Testis (tissue), 3 donors: Measurements from ENCODE around the gene KIRREL1. TPM values are rescaled to one million over a fixed set of nuclear protein-coding genes. Genes with fewer than 3 reads are reported as not detected.
A peak's percentile ranks its signal among the peaks of the same experiment; 100 is the strongest.

Source experiments
- DNase-seq: peaks from one replicate; pipeline ENCODE4 v3.0.0-alpha.2; 2019
- H3K27ac ChIP-seq, 2 donors: fragments of 200-600 bp; sonication (generic); one replicate each; pipeline ENCODE4 v1.5.1; 2019
- H3K27me3 ChIP-seq: fragments of 200-600 bp; sonication (generic); one replicate; pipeline ENCODE4 v1.5.1; 2019
- H3K36me3 ChIP-seq: fragments of 200-600 bp; sonication (generic); one replicate; pipeline ENCODE4 v1.5.1; 2017; ENCODE audit warnings: low read depth; ENCODE audit errors: missing control alignments
- H3K4me1 ChIP-seq: fragments of 200-600 bp; sonication (generic); one replicate; pipeline ENCODE4 v1.5.1; 2019
- H3K4me3 ChIP-seq, 2 donors: fragments of 200-600 bp; sonication (generic); one replicate each; pipeline ENCODE4 v1.5.1; 2017 to 2019
- H3K9me3 ChIP-seq: fragments of 200-600 bp; sonication (generic); one replicate; pipeline ENCODE4 v1.5.1; 2017
- POLR2A ChIP-seq: fragments of 450-650 bp; IDR thresholded peaks from one replicate; pipeline ENCODE4 v1.6.1; 2017; ENCODE audit warnings: antibody characterized with exemption, mild to moderate bottlenecking, moderate library complexity
- WGBS, 2 donors: methylation state at CpG; one replicate each; pipeline ENCODE4 v1.1.5; 2018; 5-methylcytosine and 5-hydroxymethylcytosine counted together
- intact Hi-C: fragments of 100-400 bp; cut with DNase I; formaldehyde crosslinking; loops from one replicate; pipeline ENCODE4 v1.15.1; 2023; ENCODE audit warnings: low total_unique reads
- polyA plus RNA-seq: library from polyadenylated mRNA; stranded (reverse); fragments of 350-450 nt; fragmentation: Illumina TruSeq; extraction: RNeasy Lipid Tissue Mini Kit (QIAGEN cat#74804); gene quantifications from one replicate; pipeline ENCODE4 v1.2.3, GENCODE V29; 2014; ENCODE audit warnings: low read depth, low replicate concordance; ENCODE audit not compliant: insufficient read depth
- total RNA-seq, 2 donors: library from RNA; depleted of rRNA; stranded (reverse); fragments of >200 nt; gene quantifications; one replicate each; pipeline ENCODE4 v1.2.3, GENCODE V29; 2016
- TF ChIP-seq, protein P1 (sequence below), 3 experiments: fragments of 450-650 bp in 2 of 3; fragments of 200-600 bp in 1 of 3; sonication (generic) in 1 of 3; IDR thresholded peaks; one replicate each; pipeline ENCODE4 v1.5.1; 2016 to 2019; ENCODE audit warnings: antibody characterized with exemption in 3 of 3, mild to moderate bottlenecking in 2 of 3, moderate library complexity in 1 of 3

The KIRREL1 gene
- total and polyA plus RNA-seq, 3 donors from 2014 or later = 15.5 to 31.9 (median 19.9) TPM

- Histone ChIP-seq H3K4me1 (no peaks in the 10 kb centered on the region), H3K4me3 (no peak overlapping the region), H3K9me3 (no peaks in the 10 kb centered on the region), H3K27me3 (no peaks in the 10 kb centered on the region), H3K36me3 (no peaks in the 10 kb centered on the region), H3K27ac (no peak overlapping the region)
- intact Hi-C loops = no loop called here
- TF ChIP-seq POLR2A = no peak
- TF ChIP-seq, protein P1, sequence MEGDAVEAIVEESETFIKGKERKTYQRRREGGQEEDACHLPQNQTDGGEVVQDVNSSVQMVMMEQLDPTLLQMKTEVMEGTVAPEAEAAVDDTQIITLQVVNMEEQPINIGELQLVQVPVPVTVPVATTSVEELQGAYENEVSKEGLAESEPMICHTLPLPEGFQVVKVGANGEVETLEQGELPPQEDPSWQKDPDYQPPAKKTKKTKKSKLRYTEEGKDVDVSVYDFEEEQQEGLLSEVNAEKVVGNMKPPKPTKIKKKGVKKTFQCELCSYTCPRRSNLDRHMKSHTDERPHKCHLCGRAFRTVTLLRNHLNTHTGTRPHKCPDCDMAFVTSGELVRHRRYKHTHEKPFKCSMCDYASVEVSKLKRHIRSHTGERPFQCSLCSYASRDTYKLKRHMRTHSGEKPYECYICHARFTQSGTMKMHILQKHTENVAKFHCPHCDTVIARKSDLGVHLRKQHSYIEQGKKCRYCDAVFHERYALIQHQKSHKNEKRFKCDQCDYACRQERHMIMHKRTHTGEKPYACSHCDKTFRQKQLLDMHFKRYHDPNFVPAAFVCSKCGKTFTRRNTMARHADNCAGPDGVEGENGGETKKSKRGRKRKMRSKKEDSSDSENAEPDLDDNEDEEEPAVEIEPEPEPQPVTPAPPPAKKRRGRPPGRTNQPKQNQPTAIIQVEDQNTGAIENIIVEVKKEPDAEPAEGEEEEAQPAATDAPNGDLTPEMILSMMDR (IDR thresholded peaks at IDR 0.05) = no peak
- 94 to 100% methylated on average over 1 of the region's 1 CpG for WGBS, 2 donors
- no peak for DNase-seq
Observed at GRCh38 chr1:157985473-157985872, 8.0 kb upstream of the KIRREL1 start.

GRCh38 chr1:157988002-157988401, 5.4 kb upstream of the KIRREL1 start:
- no peaks in the 10 kb centered on the region for H3K36me3 ChIP-seq
- H3K27ac ChIP-seq = no peak overlapping the region
- H3K27me3 ChIP-seq = no peaks in the 10 kb centered on the region
- WGBS, 2 donors = 92 to 96% methylated on average over 3 of the region's 3 CpGs
- no peak for TF ChIP-seq POLR2A
- TF ChIP-seq, protein P1 (IDR thresholded peaks at IDR 0.05) = no peak
- H3K4me3 ChIP-seq = no peak overlapping the region
- no peak for DNase-seq
- intact Hi-C loops = no loop called here
- H3K4me1 ChIP-seq = peaks cover 10% of the 10 kb centered on the region
- no peaks in the 10 kb centered on the region for H3K9me3 ChIP-seq

DNA sequence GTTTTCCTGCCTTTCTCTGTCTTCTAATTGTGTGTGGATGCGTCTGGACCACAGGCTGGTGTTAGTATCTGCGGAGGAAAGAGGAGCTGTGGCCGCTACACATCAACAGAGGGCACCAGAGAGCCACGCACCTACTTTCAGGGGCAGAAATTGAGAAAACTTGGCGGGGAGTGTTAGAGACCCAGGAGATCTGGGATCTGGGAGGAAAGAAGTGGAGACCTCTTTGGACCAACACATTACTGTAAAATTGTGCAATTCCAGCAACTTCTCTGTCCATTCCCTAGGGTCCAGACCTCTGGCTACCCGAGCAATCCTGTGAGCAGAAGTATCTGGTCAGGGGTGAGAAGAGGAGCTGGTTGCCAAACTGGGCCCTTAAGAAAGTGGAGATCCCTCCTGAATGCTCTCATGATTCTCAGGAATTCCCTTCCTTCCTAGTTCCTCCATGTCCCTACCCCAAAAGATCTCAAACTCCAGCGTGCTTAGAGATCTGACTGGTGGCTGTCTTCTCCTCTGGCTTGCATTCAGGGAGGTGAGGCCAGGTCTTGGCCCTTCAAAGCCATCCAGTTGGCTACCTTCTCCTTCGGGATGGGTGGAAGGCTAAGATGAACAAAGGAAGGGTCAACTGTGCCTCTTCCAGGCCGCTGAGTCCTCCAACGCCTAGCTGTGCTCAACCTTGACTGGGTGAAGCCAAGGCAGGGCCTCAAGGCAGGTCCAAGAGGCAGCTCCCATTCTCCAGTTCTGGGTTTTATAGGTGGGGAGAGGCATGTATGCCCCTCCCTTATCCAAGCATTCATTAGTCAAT, 1.2 kb upstream of the KIRREL1 start:
- intact Hi-C loops = loop anchor here (5.0 kb wide), 1 partner anchor 45 kb away; no protein-coding TSS in a partner anchor
- Histone ChIP-seq H3K4me3 (no peak overlapping the region), H3K4me1 (peaks cover 32% of the 10 kb centered on the region), H3K27ac (peak overlapping the region in 1 of 2 donors; percentile 12), H3K36me3 (no peaks in the 10 kb centered on the region), H3K9me3 (no peaks in the 10 kb centered on the region), H3K27me3 (no peaks in the 10 kb centered on the region)
- no peak for TF ChIP-seq POLR2A
- TF ChIP-seq, protein P1 (IDR thresholded peaks at IDR 0.05) = peak; percentile 79 to 88 (median 87)
- 24 to 28% methylated on average over 9 to 10 of the region's 10 CpGs for WGBS, 2 donors
- DNase-seq = peak; percentile 87

DNA sequence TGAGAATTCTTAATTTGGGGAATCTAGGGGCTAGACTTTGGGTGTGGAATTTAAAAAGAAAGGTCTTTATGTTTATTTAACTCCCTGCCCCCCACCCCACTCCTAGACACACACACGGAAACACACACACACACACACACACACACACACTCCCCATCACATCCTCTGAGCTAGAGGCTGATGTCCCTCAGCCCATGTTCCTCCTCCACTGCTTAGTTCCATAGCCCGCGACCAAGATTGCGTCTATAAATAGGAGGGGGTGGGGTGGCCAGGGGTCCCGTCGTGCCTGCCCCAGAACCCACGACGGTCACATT, 655 bp upstream of the KIRREL1 start:
- no peak for DNase-seq
- H3K4me1 ChIP-seq = peaks cover 32% of the 10 kb centered on the region
- whole genome bisulfite sequencing, 2 donors = 1 to 2% methylated on average over 8 of the region's 8 CpGs

More for the DNA sequence above, 655 bp upstream of the KIRREL1 start:
- Histone ChIP-seq H3K27me3 (no peaks in the 10 kb centered on the region), H3K9me3 (no peaks in the 10 kb centered on the region), H3K27ac (peak overlapping the region; percentile 87 to 93), H3K36me3 (no peaks in the 10 kb centered on the region), H3K4me3 (peak overlapping the region; percentile 84 to 88)
- TF ChIP-seq, protein P1 (IDR thresholded peaks at IDR 0.05) = no peak
- no peak for TF ChIP-seq POLR2A
- intact Hi-C loops = loop anchor here (5.0 kb wide), 1 partner anchor 45 kb away; no protein-coding TSS in a partner anchor
